Left hindlimb (tissue), 1 donor: ENCODE measurements around the gene ABHD15.

Experiments used
- DNase-seq: peaks from one replicate; pipeline ENCODE4 v3.0.0-alpha.2; 2018

Gene ABHD15

GRCh38 chr17:29514792-29515191, 52.0 kb downstream of the ABHD15 start:
- DNase-seq, result no peak

GRCh38 chr17:29510953-29511352, 55.9 kb downstream of the ABHD15 start:
- no peak for DNase-seq
